NCI-H748 (cell line): ENCODE measurements around the gene ANO3.

Experiments
- DNase-seq: peaks from one replicate; lab custom pipeline; 2025; ENCODE audit not compliant: unreplicated experiment; lab: John Stamatoyannopoulos, UW

ANO3 gene

DNA sequence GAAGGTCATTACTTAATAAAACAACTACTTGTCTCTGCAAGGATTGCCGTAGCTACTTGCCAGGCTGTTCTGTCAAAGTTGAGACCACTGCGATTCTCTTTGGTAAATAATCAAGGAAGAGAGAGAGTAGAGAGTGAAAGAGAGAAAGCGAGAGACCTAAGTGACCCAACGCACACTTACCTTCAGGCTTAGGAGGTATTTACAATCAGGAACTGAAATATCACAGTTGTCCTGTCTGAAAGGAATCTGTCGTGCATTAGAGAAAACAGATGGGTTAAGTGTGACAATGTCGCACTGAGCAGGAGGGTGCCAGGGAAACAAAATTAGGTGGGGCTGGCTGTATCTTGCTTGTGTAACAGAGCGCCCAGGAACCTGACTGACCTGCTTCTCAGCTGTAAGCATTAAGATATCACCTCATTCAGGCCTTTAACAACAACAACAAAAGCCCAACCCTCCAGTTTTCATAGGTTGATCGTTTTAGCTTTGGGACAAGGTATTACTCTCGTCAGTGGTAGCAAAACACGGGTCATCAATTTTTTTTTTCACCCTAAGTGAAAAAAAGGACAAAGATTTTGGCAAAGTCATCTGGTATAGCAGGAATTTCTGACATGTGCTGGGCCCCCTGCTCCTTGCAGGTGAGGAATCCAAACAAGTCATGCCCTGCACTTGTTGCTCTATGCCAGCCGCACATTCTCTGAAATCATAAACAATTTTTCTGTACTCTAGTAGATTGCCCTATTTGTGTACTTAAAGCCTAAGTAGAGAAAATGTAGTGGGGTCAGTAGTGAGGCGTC lies 240.1 kb downstream of the ANO3 start, which contains the start of gene MUC15:
Gene MUC15, minus strand, starts transcription at position 403 of the 794 bp plus-strand sequence. CDS start 5,169 bp downstream, outside the sequence.
- DNase-seq, result peak; percentile 24

DNA sequence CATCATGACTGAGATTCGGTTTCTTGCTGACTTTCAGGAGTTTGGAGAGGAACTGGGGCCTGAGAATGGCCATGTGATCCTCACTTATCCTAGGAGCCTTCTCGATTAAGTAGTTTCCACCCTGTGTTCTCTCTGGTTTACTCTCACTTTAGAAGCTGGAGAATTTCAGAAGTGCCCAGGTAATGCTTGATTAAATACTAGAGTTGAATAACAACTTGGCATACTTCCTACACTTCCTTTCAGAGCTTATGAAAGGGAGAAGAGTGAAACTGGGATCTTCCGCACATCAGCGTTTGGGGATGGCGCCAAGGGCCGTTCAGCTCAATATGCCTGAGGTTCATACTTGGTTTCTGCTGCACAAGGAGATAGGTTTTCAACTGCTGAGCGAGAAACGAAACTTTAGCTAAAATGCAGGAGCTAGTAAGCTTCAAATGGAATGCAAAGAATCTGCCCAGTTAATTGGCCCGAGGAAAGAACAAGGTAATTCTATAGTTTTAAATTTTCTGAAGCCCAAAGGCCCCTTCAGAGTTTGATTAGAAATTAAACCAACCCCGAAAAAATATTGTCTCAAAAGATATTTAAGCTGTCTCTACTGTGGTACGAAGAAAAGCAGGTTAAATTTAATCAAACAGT lies 241.0 kb downstream of the ANO3 start:
- no peak for DNase-seq

DNA sequence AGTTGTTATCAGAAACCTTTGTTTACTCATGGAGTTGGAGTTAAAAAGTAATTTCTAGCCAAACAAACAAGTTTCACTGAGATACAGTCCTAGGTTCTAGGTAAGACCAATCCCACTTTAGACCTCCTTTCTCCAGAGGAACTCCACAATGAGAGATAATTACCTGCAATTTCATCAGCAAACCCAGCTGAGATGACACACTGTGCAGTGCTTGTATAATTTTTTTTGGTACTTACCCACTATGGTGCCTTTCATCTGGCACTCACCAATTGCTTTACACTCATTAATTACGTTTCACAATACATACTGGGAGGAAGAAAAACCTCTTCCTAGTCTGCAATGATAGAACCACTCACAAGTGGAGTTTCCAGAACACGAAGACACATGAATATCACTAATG lies 242.0 kb downstream of the ANO3 start:
- peak; percentile 93 for DNase-seq

DNA sequence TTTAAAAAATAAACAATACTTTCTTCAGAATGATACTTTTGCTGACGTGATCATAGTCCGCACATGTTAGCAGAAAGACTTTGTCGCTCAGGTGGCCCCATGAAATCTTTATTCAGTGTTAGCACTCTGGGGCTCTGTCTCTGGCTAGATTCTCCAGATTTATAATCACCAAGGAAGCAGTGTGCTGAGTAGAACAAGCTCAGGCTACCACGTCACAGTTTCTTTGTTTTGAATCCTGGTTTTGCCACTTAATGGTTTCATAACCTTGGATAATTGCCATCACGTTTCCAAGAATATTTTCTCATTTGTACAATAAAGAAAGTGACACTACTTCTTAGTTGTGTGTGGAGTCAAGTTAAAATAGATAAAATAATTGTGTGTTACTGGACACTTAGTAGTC lies 244.0 kb downstream of the ANO3 start:
- peak; percentile 13 for DNase-seq

DNA sequence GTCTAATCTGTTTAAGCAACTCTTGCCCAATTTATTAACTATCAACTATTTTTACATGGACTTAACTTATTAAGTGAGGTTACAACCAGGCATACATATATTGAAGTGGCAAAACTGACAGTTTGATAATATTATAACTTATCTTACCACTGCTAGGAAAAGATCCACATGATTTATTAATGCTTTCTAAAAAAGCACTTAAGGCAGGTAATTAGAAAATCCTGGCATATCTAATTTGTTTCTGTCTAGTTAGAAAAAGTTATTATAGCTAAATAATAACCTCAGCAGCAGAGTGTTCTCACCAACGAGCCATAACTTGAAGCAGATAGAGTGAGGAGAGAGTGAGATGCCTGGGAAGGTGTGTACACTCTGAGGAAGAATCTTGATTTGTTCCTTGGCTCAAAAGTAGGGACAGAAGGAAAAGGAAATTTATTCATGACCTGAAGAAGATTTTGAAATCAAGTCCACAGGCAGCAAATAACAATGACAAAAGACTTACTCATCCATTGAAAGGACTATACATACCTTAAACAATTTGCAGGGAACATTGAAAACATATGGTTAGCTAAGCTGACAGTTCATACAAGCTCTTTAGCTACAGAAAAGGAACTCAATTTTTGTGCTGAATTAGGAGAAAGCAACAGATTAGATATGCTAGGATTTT lies 247.2 kb downstream of the ANO3 start:
- DNase-seq, result no peak

DNA sequence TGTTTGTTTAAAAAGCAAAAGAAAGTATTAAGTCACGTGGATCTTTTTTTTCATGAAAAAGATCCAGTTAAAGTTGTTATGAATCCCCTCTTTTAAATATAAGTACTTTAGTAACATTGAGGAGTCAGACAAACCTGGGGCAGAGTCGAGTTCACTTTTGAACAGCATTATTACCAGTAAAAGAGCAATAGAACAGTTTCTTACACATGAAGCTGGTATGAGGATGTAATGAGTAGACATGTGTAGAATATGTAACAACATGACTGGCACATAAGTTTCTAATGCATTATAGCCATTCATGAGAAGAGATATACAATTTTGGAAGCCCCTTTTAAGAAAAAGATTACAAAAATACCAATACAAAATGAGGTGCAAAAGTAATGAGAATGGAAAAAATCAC lies 247.8 kb downstream of the ANO3 start:
- DNase-seq, result no peak

DNA sequence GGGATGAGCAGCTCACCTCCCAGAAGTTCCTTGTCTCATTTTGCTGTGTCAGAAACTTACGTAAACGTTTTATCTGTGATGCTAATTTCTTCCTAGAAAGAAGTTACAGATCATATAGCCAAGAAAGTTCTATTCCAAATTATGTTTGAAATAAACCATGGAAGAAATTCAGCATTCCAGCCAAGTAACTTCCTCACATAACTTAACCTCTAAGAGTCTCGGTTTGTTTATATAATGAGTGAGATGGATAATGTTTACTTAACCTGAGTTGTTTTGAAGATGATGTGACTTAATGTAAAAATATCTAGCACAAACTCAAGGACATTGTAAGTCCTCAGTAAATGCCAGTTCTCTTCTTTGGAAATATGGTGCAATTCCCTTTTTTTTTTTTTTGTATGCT lies 249.0 kb downstream of the ANO3 start:
- no peak for DNase-seq

DNA sequence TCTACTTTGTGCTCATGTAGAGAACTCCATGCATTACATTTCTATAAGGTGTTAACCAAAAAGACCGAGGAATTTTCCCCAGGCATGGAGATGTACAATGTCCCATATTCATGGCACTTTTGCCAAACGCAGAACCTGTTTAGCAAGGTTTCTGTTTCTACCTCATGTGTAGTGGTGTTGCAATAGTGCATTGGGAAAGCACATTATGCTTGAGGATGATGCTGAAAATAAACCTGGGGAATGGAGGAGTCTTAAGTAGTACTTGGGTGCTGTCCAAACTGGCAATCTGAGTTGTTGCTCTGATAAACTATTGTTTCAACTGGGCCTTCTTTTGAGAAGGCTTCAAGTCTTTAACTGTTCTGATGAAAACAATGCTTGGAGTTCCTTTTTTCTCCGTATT lies 251.6 kb downstream of the ANO3 start:
- peak; percentile 36 for DNase-seq

DNA sequence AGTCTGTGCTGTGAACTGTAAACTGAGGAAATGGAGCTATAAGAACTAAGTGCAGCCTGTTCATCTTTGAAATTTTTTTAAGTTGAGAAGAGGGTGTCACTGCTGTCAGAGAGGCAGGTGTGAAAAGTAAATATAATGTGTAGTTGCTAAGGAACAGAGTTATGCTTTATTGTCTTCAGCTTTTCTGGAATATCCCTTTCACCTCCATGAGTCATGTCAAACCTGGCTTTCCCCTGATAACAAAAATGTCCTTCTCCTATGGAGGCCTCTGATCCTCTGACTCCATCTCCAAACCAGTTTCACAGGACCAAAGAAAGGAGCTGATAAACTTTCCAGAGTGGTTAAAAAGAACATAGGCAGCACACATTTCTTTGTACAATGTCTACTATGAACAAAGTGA lies 252.9 kb downstream of the ANO3 start:
- DNase-seq, result peak; percentile 39

DNA sequence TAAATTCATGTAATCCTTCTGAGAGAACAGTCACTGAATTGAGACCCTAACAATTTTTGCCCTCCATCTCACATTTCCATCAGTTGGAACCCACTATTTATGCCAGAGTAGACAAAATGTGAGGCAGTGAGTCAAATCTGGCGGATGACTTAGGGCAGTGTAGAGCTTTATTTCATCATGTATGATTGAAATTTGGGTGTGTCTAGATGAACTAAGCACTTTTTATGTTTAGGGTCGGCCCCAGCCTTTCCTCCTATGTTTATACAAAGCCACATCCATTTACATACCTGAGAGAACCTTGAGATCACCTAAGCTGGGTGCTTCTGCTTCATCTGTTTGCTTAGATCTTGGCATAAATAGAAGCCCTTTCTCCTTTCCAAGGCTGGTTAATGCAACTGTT lies 255.1 kb downstream of the ANO3 start:
- DNase-seq, result no peak

DNA sequence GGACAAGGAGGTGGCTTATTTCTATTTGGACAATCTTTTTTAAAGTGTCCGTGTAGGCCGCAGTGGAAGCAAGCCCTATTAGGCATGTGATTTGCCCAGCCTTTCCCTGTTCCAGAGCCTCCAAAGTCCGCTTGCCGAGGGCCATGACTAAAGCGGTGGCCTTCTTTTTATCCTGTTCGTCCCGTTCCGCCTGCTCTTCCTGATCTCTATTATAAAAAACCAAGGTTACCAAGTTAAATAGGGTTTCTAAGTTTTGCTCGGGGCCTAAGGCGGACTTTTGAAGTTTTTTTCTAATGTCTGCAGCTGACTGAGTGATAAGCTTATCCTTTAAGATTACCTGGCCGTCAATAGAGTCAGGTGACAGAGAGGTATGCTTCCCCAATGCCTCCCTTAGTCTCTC lies 261.8 kb downstream of the ANO3 start:
- DNase-seq, result no peak

DNA sequence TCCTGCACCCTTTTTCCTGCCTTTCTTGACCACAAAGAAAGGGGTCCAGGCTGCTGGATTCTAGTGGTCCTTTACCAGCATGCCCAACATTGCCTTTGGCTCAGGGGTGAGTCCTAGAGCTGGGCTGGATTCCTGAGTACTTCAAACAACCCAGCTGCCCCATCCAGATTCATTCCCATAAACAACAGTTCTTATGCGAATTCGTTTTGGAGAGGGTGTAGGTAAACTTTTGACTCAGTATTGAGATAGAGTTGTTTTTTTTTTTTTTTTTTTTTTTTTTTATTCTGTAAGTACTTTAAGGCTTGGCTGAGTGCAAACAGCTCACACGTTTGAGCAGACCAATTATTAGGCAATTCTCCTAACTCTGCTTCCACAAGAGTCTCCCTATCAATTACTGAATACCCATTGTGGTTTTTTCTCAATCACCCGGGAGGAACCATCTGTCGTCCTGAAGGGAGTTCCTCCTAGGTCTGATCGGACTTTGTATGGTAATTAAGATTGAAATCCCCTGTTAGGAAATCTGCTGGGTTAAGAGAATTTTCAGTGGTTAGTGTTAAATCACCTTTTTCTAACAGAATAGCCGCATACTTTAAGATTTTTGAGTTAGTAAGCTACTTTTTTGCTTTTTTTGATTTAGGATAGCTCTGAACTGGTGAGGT lies 263.4 kb downstream of the ANO3 start:
- DNase-seq, result peak; percentile 71

DNA sequence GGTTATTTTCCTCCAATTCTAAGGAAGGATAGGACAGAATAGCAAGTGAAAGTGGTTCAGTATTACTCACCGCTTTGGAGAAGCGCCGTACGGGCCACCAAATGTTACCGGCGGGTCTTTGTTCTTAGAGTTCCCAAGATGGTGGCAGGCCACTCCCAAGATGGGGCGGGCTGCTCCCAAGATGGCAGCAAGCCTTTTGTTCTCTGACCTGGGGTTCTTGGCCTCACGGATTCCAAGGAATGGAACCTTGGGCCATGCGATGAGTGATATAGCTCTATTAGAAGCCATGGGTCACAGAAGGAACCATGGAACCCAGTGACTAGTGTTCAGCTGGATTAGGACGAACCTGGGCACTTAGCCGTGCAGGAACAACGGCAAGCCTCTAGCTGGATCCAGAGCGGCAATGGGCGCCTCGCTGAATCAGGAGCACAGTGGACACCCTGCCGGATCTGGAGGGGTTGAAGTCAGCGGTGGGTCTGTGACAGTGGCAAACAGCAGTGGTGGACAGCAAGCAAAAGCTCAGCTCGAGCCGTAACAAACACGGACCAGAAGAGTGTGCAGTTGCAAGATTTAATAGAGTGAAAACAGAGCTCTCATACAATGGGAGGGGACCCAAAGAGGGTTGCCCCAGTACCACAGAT lies 265.2 kb downstream of the ANO3 start:
- peak; percentile 82 for DNase-seq

DNA sequence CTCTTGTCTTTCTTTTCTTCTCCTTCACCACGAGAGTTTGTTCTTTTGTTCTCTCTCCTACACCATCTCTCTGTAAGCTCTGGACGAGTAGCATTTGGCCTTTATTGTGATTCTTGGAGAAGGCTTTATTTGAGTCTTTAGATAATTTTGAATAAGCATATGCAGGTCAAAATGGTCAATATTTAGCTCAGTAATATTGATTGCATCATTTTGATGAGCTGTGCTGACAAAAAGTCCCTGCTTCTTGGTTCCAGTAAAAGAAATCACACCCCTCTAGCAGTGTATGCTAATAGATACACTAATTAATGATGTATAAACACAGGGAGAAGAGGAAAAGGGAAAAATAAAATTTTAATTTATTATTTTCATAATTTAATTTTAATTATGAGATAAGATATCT lies 266.0 kb downstream of the ANO3 start:
- DNase-seq, result peak; percentile 45

DNA sequence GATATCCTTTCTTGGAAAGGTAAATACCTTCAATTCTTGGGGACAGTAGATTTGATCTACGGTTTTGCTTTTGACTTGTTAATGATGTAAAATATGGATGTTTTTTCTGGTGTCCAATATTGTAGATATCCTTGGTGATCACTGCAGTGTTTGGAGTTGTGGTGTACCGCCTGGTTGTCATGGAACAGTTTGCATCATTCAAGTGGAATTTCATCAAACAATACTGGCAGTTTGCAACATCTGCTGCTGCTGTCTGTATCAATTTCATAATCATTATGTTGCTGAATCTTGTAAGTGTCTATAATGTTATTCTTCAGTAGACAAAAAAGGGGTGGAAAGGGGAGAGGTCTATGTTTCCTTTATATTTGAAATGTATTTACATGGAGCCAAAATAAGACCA lies 267.5 kb downstream of the ANO3 start:
- DNase-seq, result peak; percentile 93

DNA sequence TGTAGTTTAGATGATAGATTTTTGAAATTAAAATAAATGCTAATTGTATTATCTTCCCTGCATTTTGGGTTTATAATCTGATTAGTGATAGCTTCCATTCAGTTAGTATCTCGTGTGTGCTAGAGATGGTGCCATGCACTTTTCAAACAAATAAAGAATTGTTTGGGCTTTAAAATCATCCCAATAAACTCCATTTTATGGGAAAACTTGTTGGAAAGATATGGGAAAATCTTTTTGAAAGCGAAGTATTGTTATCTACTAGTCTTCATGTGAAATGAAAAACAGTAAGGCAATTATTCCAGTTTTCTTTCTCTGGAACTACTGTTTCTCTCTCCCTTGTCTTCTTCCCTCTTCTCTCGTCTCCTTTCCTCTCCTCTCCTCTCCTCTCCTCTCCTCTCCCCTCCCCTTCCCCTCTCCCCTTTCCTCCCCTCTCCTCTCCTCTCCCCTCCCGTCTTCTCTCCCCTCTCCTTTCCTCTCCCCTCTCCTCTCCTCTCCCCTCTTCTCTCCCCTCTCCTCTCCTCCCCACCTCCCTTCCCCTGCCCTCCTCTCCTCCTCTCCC lies 268.0 kb downstream of the ANO3 start:
- no peak for DNase-seq

DNA sequence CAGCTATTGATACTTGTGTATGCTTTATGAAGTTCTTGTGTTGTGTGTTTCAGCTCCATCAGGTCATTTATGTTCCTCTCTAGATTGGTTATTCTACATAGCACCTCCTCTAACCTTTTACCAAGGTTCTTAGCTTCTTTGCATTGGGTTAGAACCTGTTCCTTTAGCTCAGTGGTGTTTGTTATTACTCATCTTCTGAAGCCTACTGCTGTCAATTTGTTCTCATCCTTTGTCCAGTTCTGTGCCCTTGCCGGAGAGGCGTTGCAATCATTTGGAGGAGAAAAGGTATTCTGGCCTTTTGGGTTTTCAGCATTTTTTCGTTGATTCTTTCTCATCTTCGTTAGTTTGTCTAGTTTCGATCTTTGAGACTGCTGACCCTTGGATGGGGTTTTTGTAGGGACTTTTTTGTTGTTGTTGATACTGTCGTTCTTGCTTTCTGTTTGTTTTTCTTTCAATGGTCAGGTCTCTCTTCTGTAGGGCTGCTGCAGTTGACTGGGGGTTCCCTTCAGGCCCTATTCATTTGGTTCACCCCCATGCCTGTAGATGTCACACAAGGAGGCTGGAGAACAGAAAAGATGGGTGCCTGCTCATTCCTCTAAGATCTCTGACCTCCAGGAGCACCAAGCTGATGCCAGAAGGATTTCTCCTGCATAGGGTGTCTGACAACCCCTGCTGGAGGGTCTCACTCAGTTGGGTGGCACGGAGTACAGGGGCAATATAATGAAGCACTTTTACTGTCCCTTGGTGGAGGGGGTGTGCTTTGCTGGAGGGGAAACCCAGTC lies 276.0 kb downstream of the ANO3 start:
- no peak for DNase-seq

DNA sequence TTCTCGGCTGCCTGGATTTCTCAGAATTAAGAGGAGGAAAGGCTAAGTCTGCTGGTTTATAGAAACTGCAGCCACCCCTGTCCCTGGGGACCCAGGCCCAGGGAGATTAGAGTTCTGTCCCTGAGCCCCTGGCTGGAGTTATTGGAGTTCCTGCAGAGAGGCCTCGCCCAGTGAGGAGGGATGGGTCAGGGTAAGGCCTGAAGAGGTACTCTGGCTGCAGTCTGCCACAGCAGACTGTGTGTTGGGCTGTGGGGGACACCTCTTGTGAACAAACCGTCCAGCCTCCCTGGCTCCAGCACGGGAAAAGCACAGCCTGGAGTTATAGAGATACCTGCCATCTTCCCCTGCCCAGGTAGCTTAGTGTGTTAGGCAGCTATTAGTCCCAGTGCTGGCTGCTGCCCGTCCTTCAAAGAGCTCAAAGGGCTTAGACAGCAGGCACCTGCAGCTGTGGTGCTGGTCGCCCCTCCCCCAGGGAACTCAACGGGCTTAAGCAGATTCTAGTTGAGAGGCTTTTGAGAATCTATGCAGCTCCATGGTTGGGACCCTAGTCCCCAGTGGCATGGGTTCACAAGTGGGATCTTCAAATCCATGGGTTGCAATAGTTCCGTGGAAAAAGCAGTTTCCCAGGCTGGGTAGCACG lies 276.7 kb downstream of the ANO3 start:
- no peak for DNase-seq

DNA sequence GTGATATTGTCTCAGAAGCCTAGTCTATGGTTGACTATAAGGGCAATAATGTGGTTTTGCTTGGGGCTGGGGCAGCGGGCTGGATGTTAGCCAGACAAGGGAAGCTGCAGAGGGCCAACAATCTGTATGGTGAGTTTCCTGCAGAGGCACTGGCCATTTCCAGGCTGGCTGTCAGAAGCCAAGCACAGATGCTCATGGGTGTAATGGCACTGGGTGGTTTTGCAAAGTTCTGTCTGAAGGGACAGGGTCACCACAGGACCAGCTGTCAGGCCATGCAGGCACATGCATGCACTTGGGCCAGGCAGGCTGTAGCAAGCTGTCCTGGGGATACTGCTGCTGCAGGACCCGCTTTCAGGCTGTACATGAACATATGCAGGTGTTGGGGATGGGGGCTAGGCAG lies 281.8 kb downstream of the ANO3 start:
- DNase-seq, result no peak

DNA sequence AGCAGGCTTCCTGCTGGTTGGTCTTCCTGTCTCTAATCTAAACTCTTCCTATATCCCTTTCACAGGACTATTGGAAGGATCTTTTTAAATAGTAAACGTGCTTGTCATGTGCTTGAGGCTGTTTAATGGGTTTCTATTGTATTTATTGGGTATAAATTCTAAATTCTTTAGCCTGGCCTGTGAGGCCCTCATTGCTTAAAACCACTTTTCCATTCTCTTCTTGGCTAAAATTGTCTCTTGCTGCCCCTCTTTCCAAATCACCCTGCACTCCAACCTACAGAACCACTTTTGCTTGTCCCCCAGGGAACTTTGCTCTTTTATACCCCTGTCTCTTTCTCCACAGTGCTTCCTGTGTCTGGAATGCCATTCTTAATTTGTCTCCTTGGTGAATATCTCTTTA lies 286.5 kb downstream of the ANO3 start:
- no peak for DNase-seq
